Mammary epithelial cell (primary cell): ENCODE results near the gene RBP5.

Experiments
- CTCF ChIP-seq, 2 donors: IDR thresholded peaks in 1 of 2; conservative IDR thresholded peaks in 1 of 2; 2 replicates each; pipeline ENCODE4 v1.5.1; 2011 to 2012; ENCODE audit warnings: inconsistent platforms in 2 of 2, low read length in 2 of 2, mild to moderate bottlenecking in 2 of 2, control low read depth in 1 of 2, low read depth in 1 of 2; ENCODE audit not compliant: insufficient read depth in 1 of 2; ENCODE audit errors: extremely low read depth in 1 of 2
- EZH2 ChIP-seq: IDR thresholded peaks from 2 replicates; pipeline ENCODE4 v1.6.1; 2012; ENCODE audit warnings: low read length, inconsistent platforms, borderline replicate concordance

- no peak for TF ChIP-seq CTCF (conservative IDR thresholded peaks at IDR 0.05 in 1 of 2, IDR thresholded peaks at IDR 0.05 in 1 of 2; ENCODE audit: extremely low read depth in 1 of 2, insufficient read depth in 1 of 2, low read depth in 1 of 2, low read length in 2 of 2)
- no peak for TF ChIP-seq EZH2
These were observed 26.3 kb upstream of the RBP5 start for GRCh38 chr12:7154901-7155470.
